ENCODE results near the gene SBF2. TPM values are rescaled to one million over a fixed set of nuclear protein-coding genes. Genes with fewer than 3 reads are reported as not detected.

SBF2 gene
- total RNA-seq, 1 experiment from 2014 or later: 23.1 TPM

DNA sequence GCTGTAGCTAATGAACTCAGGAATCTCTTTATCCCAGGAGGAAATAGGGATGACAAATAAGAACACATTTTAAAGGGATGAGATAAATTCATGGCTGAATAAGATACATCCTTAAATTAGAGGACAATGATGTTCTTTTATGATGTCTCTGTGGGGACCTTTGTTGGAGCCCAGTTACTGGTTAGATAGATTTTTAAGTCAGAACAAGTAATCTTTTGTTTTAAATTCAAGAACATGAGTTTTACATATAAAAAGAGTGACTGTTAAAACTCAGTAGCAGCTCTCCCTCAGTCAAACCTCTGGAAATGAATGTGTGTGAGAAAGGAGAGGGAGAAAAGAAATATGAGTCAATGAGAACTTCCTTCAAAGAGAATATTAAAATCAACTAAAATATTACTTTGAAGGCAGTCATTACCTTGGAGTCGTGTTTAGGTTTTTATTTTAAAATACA is 388.5 kb downstream of the SBF2 start:
- DNase-seq (ENCODE audit: low read depth): no peak

DNA sequence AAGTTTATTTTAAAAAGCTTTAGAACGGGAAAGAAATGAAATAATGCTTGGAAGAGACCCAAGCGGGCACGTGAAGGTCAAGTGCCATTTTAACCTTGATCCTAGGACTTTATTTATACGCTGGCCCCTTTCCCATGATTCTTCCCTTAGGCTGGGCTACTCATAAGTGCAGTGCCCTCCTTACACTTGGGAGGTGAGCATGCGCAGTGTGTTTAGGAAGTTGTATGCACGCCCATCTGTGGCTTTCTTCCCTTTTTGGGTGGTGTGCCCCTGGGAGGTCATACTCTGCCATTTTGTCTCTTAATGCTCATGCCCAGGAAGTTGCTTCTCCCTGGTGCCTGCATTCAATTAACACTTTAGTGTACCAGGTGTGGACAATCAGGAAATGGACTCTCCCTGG is 390.4 kb downstream of the SBF2 start:
- DNase-seq (ENCODE audit: low read depth): no peak

DNA sequence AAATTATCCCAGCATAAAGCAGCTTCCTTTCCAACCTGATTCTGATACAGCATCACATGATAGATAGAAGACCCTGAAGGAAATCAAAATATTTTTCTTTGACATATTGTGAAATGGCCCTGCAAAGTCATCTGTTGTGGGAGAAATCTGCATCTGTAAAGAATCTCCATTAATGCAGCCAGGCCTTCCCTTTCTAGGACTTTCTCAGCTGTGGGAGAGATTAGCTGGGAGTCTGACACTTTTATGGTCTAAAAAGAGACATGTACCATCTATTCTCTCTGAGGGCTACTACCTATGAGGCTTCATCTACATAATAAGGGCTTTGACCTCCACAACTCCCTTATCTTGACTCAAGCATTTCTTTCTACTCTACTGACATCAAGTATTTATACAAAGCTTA is 392.1 kb downstream of the SBF2 start:
- no peak for DNase-seq (ENCODE audit: low read depth)

DNA sequence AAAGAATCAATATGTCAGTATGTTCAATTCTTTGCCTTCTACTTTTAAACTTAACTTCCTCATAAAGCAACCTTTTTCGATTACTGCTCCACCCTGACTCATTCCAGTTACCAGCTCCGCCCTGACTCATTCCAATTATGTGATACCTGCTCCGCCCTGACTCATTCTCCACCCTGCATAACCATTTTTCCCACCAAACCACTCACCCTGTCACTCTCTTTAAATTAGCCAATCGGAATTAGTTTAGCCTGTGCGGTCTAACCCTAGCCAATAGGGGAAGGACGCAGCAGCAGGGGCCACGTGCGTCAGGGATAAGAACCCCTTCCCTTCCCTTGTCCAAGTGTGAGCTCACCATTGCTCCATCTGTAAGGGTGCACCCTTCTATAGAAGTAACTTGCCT is 393.8 kb downstream of the SBF2 start:
- peak; percentile 99 for DNase-seq (ENCODE audit: low read depth)

DNA sequence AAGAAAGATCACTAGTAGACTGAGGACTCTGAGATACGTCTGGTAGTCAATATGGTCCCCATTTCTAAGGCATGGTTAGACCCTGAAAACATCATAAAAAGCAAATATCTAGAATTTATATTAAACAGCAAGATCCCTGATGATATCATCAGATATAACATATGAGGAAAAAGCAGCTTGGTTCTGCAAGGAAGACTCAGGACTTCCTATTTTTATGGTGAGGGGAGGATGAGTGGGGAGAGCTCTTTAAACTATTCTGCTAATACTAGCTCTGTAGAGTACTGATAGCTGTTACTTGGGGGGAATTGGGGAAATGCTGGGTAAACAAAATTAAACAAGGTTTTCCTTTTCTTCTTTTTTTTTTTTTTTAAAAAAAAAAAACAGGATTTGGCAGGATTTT is 394.3 kb downstream of the SBF2 start:
- DNase-seq (ENCODE audit: low read depth): peak; percentile 5

DNA sequence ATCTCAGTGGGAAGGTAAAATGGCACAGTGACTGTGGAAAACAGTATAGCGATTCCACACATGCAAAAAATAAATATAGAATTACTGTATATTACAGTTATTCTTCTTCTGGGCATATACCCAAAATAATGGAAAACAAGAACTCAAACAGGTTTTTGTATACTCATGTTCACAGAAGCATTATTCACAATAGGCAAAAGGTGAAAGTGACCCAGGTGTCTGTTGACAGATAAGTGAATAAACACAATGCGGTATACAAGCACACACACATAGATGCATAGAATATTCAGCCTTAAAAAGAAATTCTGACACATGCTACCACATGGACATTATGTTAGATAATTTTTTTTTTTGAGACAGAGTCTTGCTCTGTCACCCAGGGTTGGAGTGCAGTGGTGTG is 397.1 kb downstream of the SBF2 start:
- no peak for DNase-seq (ENCODE audit: low read depth)

DNA sequence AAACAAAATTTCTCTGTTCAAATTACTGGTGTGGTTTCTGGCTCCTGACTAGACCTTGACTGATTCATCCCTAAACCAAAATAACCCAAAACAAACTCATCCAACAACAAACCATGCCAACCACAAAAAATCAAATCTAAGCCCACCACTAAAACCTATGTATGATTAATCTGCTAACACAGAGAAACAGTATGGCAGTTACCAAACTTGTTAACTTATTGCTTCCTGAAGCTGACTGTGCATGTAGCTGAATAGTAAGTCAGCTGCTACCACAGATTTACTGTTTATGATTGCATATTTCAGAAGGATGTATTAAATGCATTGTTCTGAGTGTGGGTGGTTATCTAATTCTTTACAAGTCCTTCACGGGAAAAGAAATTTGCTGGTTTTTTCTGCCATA is 399.0 kb downstream of the SBF2 start:
- DNase-seq (ENCODE audit: low read depth): peak; percentile 46

DNA sequence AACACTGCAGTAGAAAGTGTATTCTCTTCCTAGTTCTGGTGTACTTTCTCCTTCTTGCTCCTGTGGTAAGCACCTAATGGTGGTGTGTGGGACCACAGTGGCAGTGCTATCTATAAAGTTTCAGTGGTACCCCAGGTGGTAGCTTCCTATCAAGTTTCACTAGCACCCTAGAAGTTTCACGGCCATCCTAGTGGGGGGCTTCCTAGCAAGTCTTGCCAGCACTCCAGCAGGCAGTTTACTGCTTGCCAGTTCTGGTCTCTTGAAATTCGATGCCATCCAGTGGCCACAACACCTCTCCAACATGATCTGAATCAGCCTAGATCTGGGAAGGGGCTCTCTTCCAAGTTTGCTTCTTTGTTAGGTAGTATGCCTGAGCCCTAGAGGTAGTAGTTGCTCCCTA is 400.5 kb downstream of the SBF2 start:
- DNase-seq (ENCODE audit: low read depth): no peak

DNA sequence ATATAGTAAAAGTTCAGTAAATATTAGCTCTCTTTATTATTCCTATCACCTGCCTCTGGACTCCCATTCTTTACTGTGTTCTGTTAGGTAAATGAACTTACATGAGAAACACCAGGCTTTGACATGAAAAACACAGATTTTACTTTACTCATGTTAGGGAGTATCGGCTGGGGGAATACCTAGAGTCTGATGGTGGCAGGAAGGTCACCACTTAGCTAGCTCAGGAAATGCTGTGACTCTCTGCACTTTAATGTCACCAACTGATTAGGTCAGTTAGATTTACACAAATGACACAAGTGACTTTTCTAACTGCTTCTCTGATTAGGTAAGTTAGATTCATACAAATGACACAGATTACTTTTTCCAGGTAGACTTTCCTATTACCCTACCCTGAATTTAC is 405.1 kb downstream of the SBF2 start:
- no peak for DNase-seq (ENCODE audit: low read depth)

DNA sequence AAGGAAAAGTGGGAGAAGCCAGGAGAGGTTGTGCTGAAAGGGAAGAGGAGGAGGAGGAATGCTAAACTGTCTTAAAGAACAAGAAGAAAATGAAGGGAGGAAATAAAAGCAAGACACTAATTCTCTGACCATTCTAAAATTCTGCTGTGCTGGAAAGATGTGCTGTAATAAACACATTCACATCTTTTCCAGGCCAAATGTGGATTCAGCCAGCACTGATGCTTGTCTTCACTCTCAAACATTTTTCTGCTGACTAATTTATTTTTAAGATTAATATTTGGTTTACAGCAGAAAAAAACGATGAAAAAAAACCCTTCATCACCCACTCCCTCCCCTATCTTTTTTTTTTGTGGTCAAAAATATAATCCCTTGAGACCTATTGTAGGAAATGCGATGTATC is 406.5 kb downstream of the SBF2 start:
- no peak for DNase-seq (ENCODE audit: low read depth)

DNA sequence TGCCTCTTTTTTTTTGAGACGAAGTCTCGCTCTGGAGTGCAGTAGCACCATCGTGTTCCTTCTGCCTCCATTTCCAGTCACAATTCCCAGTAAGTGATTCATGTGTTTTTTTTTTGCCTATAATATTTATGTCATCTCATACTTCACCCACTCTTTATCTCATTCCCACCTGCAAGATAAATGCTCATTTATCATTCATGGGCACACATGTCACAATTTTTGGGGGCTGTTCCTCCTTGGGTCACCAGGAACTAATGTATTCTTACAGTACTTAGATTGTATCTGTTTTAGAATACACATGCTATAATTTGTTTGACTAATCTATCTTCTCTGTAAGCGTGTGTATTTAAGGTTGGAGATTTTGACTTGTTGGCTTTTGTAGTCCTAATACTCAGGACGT is 407.4 kb downstream of the SBF2 start:
- DNase-seq (ENCODE audit: low read depth): no peak

DNA sequence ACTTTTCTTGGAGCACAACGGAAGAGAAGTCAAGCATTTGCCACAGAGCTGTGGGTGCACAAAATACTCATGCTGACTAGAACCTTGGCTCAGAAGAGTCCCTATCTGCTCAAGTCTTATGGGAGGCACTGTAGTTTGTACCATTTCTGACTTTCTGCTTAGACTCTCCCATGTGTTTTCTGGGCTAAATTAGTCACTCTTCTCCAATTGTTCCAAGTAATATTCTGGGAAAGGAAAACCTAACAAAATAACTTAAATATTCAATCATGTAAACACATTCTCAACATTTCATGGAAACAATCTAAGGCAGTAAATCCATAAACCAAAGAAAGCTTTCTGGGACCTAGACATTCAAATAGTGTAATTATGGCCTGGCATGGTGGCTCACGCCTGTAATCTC is 409.4 kb downstream of the SBF2 start:
- no peak for DNase-seq (ENCODE audit: low read depth)

DNA sequence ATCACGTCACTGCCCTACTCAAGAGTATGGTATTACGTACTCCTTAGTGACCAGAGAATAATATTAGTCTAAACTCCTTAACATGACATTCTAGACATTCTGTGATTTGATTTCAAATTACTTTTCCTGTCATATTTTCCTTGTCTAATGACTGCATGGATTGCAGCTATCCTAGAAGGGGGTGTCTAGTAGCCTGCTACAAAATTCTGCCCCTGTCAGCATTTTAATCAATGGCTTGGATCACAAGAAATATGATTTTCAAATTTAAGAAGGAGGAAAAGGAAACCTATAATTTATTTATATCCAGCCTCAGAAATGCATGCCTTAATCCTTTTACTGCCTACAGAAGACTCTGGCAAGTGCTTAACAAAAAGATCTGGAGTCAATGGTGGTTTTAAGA is 413.4 kb downstream of the SBF2 start:
- no peak for DNase-seq (ENCODE audit: low read depth)

DNA sequence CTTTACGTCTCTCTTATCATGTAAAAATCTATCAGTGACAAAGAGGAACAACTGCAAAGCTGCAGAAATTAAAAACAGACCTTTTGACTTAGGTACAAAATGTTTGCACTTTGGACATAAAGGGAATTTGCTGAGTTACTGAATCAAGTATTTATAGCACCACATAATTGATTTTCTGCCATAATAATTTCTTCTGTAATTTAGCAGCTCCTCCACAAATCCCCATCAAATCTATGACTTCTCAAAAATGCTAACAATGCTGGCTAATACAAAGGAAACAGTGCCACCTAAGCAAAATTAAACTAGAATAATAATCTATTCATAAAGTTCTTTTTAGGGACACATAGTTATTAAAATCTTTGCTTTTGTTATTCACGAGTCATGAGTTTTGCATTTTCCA is 415.1 kb downstream of the SBF2 start:
- no peak for DNase-seq (ENCODE audit: low read depth)

DNA sequence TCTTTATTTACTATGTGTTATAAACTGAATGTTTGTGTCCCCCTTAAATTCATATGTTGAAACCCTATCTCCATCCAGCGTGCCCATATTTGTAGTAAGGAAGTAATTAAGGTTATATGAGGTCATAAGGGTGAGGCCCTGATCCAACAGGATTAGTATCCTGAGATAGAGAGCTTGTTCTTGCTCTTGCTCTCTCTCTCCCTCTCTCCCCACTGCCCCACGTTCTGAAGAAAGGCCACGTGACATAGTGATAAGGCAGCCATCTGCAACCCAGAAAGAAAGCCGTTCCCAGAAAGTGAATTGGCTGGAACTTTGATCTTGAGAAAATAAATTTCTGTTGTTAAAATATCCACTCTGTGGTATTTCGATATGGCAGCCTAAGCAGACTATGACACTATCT is 417.7 kb downstream of the SBF2 start:
- no peak for DNase-seq (ENCODE audit: low read depth)

DNA sequence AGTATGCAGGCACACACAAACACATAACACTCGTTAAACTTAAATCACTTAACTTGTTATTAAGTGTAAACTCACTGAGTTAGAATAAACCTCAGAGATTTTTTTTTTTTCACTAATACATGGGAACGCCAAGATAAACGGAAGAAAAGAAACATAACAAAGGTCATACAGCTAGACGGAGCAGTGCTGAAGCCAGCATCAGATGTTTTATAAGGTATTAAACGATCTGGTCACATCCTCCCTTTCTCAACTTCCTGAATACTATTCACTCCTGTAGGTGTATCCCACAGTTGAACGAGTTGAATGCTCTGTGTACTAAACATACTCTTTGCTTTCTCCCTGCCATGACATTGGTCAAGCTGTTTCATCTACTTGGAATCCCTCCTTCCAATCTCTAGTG is 418.2 kb downstream of the SBF2 start:
- DNase-seq (ENCODE audit: low read depth): no peak

DNA sequence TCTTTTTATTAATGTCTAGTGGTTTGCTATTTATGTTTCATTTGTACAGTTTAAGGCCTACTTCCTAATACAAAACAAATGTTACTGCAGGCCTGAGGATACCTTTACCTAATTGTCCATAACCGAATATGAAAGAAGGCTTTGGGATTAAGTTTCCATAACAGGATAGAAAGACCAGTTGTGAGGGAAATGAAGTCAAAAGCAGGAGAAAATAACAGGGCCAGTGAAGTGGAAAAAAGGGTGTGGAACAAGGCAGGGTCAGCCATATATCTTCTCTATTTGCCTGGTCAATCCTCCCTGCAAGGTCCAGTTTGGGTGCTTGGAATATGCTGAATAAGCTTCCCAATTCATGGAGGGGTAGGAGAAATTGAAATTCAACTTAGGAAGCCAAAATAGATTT is 418.6 kb downstream of the SBF2 start:
- no peak for DNase-seq (ENCODE audit: low read depth)

DNA sequence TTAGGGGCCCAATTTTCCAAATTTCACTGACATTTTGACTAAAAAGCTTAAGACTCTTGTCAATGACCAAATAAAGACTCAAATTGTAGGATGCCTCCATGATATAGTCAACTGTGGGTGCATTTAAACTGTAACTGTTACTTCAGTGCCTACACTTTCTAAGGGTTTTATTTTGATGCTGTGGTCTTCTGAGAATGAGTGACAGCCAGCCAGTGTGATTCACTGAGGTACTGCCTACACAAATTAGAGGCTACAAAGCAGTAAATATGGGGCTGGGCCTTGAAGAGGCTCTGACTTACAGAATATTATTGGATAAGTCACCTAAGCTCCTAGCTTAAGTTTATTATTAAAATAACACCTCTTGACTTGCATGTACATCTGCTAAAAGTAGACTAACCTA is 419.6 kb downstream of the SBF2 start:
- no peak for DNase-seq (ENCODE audit: low read depth)

DNA sequence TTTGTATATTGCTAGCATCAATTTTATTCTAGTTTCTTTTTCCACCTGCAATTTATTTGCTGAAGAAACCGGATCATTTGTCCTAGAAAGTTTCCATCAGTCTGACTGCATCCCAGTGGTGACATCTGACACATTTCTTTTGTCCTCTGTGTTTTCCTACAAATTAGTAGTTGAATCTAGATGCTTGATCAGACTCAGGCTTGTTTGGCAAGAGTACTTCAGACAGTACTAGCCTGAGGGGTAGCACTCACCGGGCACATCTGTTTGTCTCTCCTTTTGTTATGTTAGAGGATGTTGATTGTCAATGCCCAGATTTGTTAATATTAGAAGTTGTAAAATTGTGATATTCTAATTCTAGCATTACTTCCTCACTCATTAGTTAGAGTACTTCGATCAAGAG is 425.4 kb downstream of the SBF2 start:
- no peak for DNase-seq (ENCODE audit: low read depth)

DNA sequence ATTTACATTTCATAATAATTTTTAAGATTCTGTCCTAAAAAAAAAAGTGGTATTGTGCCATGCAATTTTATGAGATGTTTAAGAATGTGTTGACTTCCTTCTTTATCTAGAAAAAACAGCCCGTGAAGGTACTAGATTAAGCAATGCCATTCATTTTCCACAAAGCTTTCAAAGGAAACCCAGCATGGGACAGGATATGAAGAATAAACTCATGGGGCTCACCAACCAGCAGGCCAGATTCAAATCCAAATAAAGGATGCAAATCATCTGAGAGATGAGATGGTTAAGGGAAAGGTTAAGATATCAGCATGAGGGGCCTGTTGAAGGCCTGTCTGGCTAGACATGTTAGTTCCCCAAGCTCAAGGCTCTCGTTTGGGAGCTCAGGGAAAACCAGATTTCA is 431.0 kb downstream of the SBF2 start:
- DNase-seq (ENCODE audit: low read depth): peak; percentile 45

DNA sequence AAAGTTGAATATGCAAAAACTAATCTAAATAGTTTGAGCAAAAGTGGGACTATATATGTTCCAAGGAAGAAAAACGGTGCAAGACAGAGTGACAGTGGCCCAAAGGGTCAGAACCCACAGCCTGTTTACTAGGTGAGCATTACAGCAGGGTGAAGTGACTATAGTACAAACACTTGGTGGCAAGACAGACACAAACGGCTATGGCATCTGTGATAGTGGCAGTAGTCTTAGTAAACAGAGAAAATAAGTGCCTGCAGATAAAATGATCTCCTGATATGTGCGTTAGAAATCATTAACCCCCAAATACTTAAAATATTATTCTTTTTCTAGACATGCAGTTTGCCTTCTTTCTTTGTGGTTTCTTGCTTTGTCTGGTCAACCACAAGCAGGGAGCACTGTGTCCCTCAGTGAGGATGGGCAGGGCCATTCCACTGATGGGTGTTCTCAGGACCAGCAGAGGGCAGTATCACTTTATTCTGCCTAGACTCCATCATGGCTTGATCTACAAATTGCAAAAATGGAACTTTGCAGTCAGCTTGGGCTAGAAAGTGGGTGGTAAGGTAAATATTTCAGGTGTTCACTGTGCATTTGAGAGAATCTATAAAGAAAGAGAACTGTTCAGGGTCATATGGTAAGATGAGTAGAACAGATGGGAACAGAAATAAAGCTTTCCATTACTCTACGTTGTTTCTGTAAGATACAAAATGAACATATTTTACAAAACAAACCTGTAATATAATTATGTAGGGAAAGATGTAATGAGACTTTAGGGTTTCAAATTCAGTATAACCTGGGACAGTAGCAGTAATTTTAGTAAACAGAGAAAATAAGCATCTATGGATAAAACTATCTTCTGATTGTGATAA is 431.9 kb downstream of the SBF2 start:
- peak; percentile 72 for DNase-seq (ENCODE audit: low read depth)

DNA sequence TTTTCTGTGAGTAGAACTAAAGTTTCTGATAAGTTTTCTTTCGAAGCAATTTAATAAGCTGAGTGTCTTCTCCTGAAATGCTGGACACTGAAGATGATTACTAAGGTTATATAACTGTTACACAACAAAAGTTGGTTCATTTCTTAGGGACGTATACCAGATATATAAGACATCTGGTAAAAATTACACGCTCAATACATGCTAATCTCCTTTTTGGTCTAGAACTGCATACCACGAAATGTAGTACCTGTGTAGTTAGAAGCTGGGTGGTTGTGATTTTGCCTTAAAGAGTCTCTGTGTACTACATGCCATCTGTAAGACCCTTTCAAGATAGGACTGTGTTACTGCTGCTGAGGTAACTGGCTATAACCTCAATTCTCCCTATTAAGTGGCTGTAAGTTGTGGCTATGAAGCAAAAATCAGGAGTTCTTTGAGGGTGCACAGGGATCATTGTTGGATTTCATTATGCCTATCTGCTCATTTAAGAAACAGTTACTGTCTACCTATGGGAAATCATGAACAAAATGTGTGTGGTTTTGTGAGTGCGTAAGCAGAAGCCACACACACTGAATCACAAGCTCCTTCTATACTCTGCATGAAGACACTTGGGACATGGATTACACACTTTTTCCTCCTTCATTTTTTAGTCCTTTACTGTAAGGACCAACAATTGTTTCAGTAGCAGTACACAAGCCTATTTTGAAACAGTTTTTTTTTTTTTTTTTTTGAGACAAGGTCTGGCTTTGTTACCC is 434.3 kb downstream of the SBF2 start:
- DNase-seq (ENCODE audit: low read depth): peak; percentile 27

DNA sequence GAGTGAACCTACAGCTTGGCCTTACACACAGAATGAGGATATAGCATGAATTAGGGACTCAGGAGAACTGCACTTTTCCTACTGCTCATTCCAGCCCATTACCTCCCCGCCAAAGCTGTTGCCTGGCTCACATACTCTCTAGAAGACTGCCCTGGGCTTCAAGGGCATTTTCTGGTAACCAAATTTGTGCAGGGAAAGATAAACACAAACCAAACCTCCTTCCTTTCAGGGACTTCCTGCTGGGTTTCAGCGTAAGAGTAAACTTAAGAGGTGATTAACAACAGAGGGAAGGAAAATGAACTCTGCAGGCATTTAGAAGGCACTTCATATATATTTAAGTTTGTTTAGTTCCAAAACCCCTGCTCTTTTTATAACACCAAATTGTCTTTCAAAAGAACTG is 435.2 kb downstream of the SBF2 start:
- DNase-seq (ENCODE audit: low read depth): peak; percentile 29

Measured in HT1080 (cell line).